Measurements from ENCODE around the gene GPATCH2L. TPM values are rescaled to one million over a fixed set of nuclear protein-coding genes. Genes with fewer than 3 reads are reported as not detected.

The GPATCH2L gene
- total RNA-seq, 4 donors from 2014 or later, result 42.4 to 59.1 (median 48.3) TPM

DNA sequence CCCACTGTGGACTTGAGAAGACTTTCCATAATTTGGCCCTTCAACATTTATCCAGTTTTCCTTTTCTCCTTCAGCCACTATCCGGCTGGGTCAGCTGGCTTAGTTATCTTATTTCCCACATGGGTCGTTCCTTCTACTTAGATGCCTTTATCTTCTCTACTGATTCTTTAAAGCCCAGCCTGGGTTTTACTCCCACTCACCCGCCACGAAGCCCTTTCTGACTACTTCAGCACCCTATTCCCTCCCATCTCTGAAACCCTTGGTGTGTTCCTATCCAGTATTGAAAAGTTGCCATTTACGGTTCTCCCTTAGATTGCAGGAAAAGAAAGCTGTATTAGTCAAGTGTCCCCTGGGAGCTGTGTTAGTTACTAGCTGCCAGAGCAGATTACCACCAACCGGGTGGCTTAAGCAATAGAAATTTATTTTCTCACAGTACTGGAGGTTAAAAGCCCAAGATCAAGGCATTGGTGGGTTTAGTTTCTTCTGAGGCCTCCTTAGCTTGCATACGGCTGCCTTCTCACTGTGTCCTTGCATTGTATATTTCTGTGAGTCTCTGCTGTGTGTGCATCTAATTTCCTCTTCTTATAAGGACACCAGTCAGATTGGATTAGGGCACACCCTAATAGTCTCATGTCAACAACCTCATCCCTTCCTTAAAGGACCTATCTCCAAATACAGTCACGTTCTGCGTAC is 105.5 kb downstream of the GPATCH2L start:
- H3K27ac ChIP-seq (replicated peaks in 1 of 4), result no peak overlapping the region
- WGBS, result 75% methylated on average over 9 of the region's 9 CpGs
- H3K9me3 ChIP-seq, result no peaks in the 10 kb centered on the region
- H3K27me3 ChIP-seq, result no peaks in the 10 kb centered on the region
- intact Hi-C loops (cut with DNase I), result no loop called here
- no peaks in the 10 kb centered on the region for H3K4me1 ChIP-seq
- H3K36me3 ChIP-seq, result no peaks in the 10 kb centered on the region
- no peak overlapping the region for H3K4me3 ChIP-seq
- DNase-seq (ENCODE audit: extremely low spot score), result no peak
- TF ChIP-seq, protein P1, sequence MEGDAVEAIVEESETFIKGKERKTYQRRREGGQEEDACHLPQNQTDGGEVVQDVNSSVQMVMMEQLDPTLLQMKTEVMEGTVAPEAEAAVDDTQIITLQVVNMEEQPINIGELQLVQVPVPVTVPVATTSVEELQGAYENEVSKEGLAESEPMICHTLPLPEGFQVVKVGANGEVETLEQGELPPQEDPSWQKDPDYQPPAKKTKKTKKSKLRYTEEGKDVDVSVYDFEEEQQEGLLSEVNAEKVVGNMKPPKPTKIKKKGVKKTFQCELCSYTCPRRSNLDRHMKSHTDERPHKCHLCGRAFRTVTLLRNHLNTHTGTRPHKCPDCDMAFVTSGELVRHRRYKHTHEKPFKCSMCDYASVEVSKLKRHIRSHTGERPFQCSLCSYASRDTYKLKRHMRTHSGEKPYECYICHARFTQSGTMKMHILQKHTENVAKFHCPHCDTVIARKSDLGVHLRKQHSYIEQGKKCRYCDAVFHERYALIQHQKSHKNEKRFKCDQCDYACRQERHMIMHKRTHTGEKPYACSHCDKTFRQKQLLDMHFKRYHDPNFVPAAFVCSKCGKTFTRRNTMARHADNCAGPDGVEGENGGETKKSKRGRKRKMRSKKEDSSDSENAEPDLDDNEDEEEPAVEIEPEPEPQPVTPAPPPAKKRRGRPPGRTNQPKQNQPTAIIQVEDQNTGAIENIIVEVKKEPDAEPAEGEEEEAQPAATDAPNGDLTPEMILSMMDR (IDR thresholded peaks at IDR 0.05), result no peak
- TF ChIP-seq POLR2A (IDR thresholded peaks at IDR 0.05; ENCODE audit: low read depth) (no peak), POLR2AphosphoS5 (IDR thresholded peaks at IDR 0.05) (no peak), EP300 (IDR thresholded peaks at IDR 0.05) (no peak)

DNA sequence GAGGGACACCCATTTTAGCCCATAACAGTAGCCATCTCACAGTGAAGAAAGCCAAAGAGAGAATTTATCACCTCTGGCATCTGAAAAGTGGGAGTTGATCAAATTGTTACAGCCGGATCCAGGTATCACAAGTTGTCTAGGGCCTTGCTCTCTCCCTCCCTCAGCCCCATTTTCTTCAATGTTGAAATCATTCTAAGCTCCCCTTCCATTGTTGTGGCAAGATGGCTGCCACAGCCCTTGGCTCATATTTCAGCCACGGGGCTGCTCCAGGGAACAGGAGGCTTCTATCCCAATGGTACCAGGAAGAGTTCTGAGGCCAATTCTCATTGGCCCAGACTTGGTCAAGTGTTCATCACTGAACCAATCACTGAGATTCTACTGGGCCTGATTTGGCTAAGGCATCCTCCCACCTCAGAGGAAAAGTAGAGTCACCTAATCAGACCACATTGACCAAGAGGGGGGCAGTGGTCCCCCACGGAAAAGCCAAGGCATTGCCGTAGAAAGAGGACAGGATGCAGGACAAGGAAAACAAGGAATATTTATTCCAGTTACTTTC is 106.2 kb downstream of the GPATCH2L start:
- TF ChIP-seq POLR2A (IDR thresholded peaks at IDR 0.05; ENCODE audit: low read depth), result no peak
- no peak for TF ChIP-seq POLR2AphosphoS5 (IDR thresholded peaks at IDR 0.05)
- H3K27me3 ChIP-seq, result no peaks in the 10 kb centered on the region
- no peaks in the 10 kb centered on the region for H3K36me3 ChIP-seq
- no peak overlapping the region for H3K27ac ChIP-seq (replicated peaks in 1 of 4)
- H3K9me3 ChIP-seq, result no peaks in the 10 kb centered on the region
- intact Hi-C loops (cut with DNase I), result no loop called here
- H3K4me3 ChIP-seq, result no peak overlapping the region
- WGBS, result 81% methylated on average over 4 of the region's 4 CpGs
- no peak for DNase-seq (ENCODE audit: extremely low spot score)
- no peaks in the 10 kb centered on the region for H3K4me1 ChIP-seq

DNA sequence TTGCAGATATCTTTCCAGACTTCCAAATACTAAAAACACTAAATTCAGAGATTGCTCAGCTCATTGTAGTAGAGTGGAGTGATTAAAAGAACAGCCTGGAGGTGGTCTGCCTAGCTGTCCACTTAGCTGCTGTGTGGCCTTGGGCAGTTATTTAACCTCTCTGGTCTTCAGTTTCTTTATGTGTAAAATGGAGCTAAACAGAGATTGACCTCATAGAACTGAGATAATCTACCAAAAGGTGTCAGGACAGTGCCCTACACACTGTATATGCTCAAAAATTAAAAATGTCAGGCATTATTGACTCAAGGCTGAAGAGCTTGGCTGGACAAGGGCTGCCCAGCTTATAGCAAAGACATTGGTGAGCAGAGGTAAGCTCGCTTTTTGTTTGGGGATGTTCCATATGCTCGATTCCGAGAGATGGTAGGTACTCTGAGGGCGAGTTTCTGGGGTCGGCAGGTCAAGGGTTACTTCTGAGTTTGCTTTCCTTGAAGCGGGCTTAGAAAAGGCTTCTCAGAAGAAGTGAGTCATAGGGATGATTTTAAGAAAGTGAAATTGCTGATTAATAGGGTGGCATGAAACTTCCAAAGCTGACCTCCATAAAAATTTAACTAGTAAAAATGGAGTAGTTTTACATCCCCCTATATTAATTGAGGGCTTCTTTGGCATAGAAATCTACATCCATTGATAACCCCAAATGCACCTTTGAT is 107.5 kb downstream of the GPATCH2L start:
- intact Hi-C loops (cut with DNase I), result no loop called here
- Histone ChIP-seq H3K4me1 (no peaks in the 10 kb centered on the region), H3K36me3 (no peaks in the 10 kb centered on the region), H3K27ac (replicated peaks in 1 of 4) (no peak overlapping the region), H3K27me3 (no peaks in the 10 kb centered on the region), H3K9me3 (no peaks in the 10 kb centered on the region), H3K4me3 (no peak overlapping the region)
- no peak for DNase-seq (ENCODE audit: extremely low spot score)
- 80% methylated on average over 6 of the region's 6 CpGs for WGBS
- TF ChIP-seq EP300 (IDR thresholded peaks at IDR 0.05) (no peak), POLR2A (IDR thresholded peaks at IDR 0.05; ENCODE audit: low read depth) (no peak), POLR2AphosphoS5 (IDR thresholded peaks at IDR 0.05) (no peak)
- TF ChIP-seq, protein P1 (IDR thresholded peaks at IDR 0.05), result no peak

DNA sequence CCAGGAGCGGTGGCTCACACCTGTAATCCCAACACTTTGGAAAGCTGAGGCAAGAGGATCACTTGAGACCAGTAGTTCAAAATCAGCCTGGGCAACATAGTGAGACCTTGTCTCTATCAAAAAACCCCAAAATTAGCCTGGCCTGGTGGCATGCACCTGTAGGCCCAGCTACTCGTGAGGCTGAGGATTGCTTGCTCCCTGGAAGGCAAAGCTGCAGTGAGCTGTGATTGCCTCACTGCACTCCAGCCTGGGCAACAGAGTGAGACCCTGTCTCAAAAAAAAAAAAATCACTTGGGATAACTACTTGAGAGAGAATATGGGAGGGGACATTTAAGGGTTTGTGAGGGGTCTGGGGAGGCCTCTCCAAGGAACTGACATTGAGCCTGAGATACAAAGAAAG is 109.0 kb downstream of the GPATCH2L start:
- Histone ChIP-seq H3K4me3 (no peak overlapping the region), H3K36me3 (no peaks in the 10 kb centered on the region), H3K4me1 (no peaks in the 10 kb centered on the region), H3K27ac (replicated peaks in 1 of 4) (no peak overlapping the region), H3K27me3 (no peaks in the 10 kb centered on the region), H3K9me3 (no peaks in the 10 kb centered on the region)
- intact Hi-C loops (cut with DNase I), result no loop called here
- no peak for DNase-seq (ENCODE audit: extremely low spot score)
- TF ChIP-seq POLR2A (IDR thresholded peaks at IDR 0.05; ENCODE audit: low read depth), result no peak
- no peak for TF ChIP-seq EP300 (IDR thresholded peaks at IDR 0.05)
- TF ChIP-seq POLR2AphosphoS5 (IDR thresholded peaks at IDR 0.05), result no peak
- TF ChIP-seq, protein P1 (IDR thresholded peaks at IDR 0.05), result no peak
- WGBS, result 42% methylated on average over 2 of the region's 2 CpGs

DNA sequence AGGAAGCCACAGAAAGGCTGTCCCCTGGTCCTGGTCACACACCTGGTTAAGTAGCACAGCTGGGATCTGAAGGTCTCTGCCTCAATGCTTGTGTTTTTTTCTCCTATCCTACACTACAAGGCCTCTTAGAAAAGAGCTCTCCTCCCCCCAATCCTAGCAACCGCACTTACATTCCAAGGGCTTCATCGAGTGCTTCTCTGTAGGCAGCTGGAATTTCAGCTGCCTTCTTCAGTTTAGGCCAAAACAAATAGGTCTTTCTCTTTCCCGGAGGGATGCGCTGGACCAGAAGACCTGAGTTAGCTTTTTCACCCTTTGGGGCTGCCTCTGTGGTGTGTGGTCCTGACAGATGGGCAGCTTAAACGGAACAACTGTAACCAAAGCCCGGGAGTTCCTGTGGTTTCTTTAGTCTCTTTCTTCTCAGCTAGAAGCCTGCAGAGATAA is 109.7 kb downstream of the GPATCH2L start:
- Histone ChIP-seq H3K4me3 (no peak overlapping the region), H3K9me3 (no peaks in the 10 kb centered on the region), H3K4me1 (no peaks in the 10 kb centered on the region), H3K27me3 (no peaks in the 10 kb centered on the region), H3K36me3 (no peaks in the 10 kb centered on the region), H3K27ac (replicated peaks in 1 of 4) (no peak overlapping the region)
- 35% methylated on average over 6 of the region's 6 CpGs for WGBS
- TF ChIP-seq, protein P1 (IDR thresholded peaks at IDR 0.05), result no peak
- TF ChIP-seq EP300 (IDR thresholded peaks at IDR 0.05) (no peak), POLR2A (IDR thresholded peaks at IDR 0.05; ENCODE audit: low read depth) (no peak), POLR2AphosphoS5 (IDR thresholded peaks at IDR 0.05) (no peak)
- no peak for DNase-seq (ENCODE audit: extremely low spot score)
- intact Hi-C loops (cut with DNase I), result no loop called here

Measured in esophagus muscularis mucosa (tissue), 4 donors.